Osteoblast (primary cell): ENCODE measurements around the gene PTPRK. TPM values are rescaled to one million over a fixed set of nuclear protein-coding genes. Genes with fewer than 3 reads are reported as not detected.
A peak's percentile ranks its signal among the peaks of the same experiment; 100 is the strongest.

Experiments
- DNase-seq: peaks from one replicate; pipeline ENCODE4 v3.0.0; 2011; ENCODE audit warnings: low spot score, mixed read lengths; ENCODE audit not compliant: insufficient read length; ENCODE audit errors: missing footprints
- H2AFZ ChIP-seq: 2 replicates; pipeline ENCODE4 v1.6.0; 2011; ENCODE audit warnings: mild to moderate bottlenecking, low read length
- H3K27ac ChIP-seq: 2 replicates; pipeline ENCODE4 v1.5.1; 2011; ENCODE audit warnings: mild to moderate bottlenecking, low read depth, low read length, moderate library complexity
- H3K27me3 ChIP-seq: 2 replicates; pipeline ENCODE4 v1.6.0; 2012; ENCODE audit warnings: mild to moderate bottlenecking, control low read depth, inconsistent platforms, low read length, moderate library complexity; ENCODE audit not compliant: insufficient read depth
- H3K36me3 ChIP-seq: 2 replicates; pipeline ENCODE4 v1.5.1; 2011; ENCODE audit warnings: mild to moderate bottlenecking, low read length, control low read depth, moderate library complexity; ENCODE audit not compliant: insufficient read depth
- H3K4me1 ChIP-seq: 2 replicates; pipeline ENCODE4 v1.5.1; 2011; ENCODE audit warnings: mild to moderate bottlenecking, low read length, control low read depth, moderate library complexity; ENCODE audit not compliant: insufficient read depth
- H3K4me2 ChIP-seq: 2 replicates; pipeline ENCODE4 v1.6.0; 2011; ENCODE audit warnings: mild to moderate bottlenecking, low read length; ENCODE audit not compliant: insufficient read depth
- H3K4me3 ChIP-seq: fragments of 200-600 bp; sonication (generic); 3 replicates; pipeline ENCODE4 v1.5.1; 2012; ENCODE audit warnings: mild to moderate bottlenecking, low read length, inconsistent platforms; ENCODE audit not compliant: insufficient read depth
- H3K79me2 ChIP-seq: 2 replicates; pipeline ENCODE4 v1.6.0; 2012; ENCODE audit warnings: mild to moderate bottlenecking, low read length, control low read depth, inconsistent platforms; ENCODE audit not compliant: insufficient read depth
- H3K9me3 ChIP-seq: 2 replicates; pipeline ENCODE4 v1.5.1; 2011; ENCODE audit warnings: low read depth, low read length, control low read depth
- H4K20me1 ChIP-seq: 2 replicates; pipeline ENCODE4 v1.6.0; 2012; ENCODE audit warnings: mild to moderate bottlenecking, low read length, control low read depth; ENCODE audit not compliant: insufficient read depth
- CTCF ChIP-seq: IDR thresholded peaks from 2 replicates; pipeline ENCODE4 v1.5.1; 2011; ENCODE audit warnings: mild to moderate bottlenecking, low read depth, low read length, moderate library complexity; ENCODE audit errors: extremely low read depth
- total RNA-seq: library from RNA; depleted of rRNA; stranded (reverse); fragments of >200 nt; gene quantifications from 2 replicates; pipeline ENCODE4 v1.2.3, GENCODE V29; 2012

Gene PTPRK
- total RNA-seq, 1 donor: 165 TPM

DNA sequence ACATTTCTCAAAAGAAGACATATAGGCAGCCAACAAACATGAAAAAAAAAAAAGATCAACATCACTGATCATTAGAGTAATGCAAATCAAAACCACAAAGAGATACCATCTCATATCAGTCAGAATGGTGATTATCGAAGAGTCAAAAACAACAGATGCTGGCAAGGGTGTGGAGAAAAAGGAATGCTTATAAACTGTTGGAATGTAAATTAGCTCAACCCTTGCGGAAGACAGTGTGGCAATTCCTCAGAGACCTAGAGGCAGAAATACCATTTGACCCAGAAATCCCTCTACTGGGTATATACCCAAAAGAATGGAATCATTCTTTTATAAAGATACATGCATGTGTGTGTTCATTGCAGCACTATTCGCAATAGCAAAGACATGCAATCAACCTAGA lies 315.8 kb downstream of the PTPRK start:
- H3K27me3 ChIP-seq: no peaks in the 10 kb centered on the region
- no peak overlapping the region for H3K27ac ChIP-seq
- no peaks in the 10 kb centered on the region for H3K36me3 ChIP-seq
- TF ChIP-seq CTCF: no peak
- H3K79me2 ChIP-seq: peaks cover 26% of the 10 kb centered on the region
- peaks cover 38% of the 10 kb centered on the region for H3K4me1 ChIP-seq
- no peak overlapping the region for H3K4me2 ChIP-seq
- H2AFZ ChIP-seq: no peak overlapping the region
- H4K20me1 ChIP-seq: no peaks in the 10 kb centered on the region
- no peak for DNase-seq
- H3K4me3 ChIP-seq: no peak overlapping the region
- no peaks in the 10 kb centered on the region for H3K9me3 ChIP-seq

DNA sequence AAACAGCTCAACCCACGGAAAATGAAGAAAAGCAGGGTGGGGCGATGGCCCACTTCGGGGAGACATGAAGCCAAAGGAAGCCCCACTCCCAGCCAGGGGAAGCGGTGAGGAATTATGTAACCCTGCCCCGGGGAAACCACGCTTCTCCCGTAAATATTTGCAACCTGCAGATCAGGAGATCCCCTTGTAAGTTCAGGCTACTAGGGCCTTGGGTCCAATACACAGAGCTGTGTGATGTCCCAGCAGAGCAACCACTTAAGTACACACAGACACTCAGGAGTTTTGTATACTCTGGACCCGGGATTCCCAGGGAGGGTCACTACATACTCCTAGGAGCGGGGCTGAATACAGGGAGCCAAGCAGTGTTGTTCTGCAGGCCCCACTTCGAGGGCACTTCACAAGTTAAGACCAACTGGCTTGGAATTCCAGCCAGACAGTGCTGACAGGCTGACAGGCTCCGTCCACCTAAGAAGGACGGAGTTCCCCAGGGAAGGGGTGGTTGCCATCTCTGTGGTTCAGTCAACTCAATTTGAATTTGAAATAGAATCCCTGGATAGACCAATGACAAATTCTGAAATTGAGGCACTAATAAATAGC lies 318.1 kb downstream of the PTPRK start:
- H3K4me2 ChIP-seq: no peak overlapping the region
- no peaks in the 10 kb centered on the region for H3K36me3 ChIP-seq
- H3K9me3 ChIP-seq: no peaks in the 10 kb centered on the region
- no peak overlapping the region for H3K4me3 ChIP-seq
- H3K4me1 ChIP-seq: peaks cover 15% of the 10 kb centered on the region
- H3K27me3 ChIP-seq: no peaks in the 10 kb centered on the region
- peaks cover 26% of the 10 kb centered on the region for H3K79me2 ChIP-seq
- H4K20me1 ChIP-seq: no peaks in the 10 kb centered on the region
- DNase-seq: peak; percentile 9
- H2AFZ ChIP-seq: no peak overlapping the region
- no peak for TF ChIP-seq CTCF
- no peak overlapping the region for H3K27ac ChIP-seq

DNA sequence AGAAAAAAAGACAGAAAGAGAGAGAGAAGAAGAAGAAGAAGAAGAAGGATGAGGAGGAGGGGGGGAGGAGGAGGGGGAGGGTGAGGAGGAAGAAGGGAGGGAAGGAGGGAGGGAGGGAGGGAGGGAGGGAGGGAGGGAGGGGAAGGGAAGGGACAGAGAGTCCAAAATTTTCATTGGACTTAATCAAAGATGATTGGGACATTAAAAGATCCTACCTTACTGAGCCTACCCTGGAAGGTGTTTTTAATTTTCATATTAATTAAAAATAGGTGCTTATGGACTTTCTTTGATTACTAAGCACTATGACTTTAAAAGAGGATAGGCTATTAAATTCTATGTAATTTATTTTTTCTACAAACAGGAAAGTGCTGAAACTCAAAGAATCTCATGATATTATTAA lies 319.6 kb downstream of the PTPRK start:
- no peak for DNase-seq
- Histone ChIP-seq H3K4me1 (peaks cover 8% of the 10 kb centered on the region), H3K9me3 (no peaks in the 10 kb centered on the region), H3K36me3 (no peaks in the 10 kb centered on the region), H3K27me3 (no peaks in the 10 kb centered on the region), H3K4me3 (no peak overlapping the region), H3K27ac (no peak overlapping the region), H3K4me2 (no peak overlapping the region), H2AFZ (no peak overlapping the region), H4K20me1 (no peaks in the 10 kb centered on the region), H3K79me2 (peaks cover 19% of the 10 kb centered on the region)
- TF ChIP-seq CTCF: no peak

DNA sequence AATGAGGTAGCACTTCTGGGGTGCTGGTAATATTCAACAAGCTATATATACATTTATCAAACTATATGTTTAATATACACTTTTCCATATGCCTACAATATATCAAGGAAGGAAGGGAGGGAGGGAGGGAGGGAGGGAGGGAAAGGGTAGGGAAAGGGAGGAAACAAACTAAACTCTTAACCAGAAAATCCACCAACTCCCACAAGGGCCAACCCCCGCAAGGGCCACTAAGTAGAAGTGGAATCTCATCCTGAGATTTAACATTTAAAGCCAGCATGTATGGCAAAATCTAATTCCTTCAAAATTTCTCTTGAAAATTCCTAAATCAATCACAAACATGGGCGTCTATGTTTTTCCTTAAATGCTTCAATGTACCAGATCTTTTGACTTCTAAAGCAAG lies 320.9 kb downstream of the PTPRK start:
- H3K4me1 ChIP-seq: no peaks in the 10 kb centered on the region
- no peak overlapping the region for H2AFZ ChIP-seq
- H3K27me3 ChIP-seq: no peaks in the 10 kb centered on the region
- H3K9me3 ChIP-seq: no peaks in the 10 kb centered on the region
- no peak overlapping the region for H3K4me2 ChIP-seq
- H3K79me2 ChIP-seq: peaks cover 19% of the 10 kb centered on the region
- no peak overlapping the region for H3K4me3 ChIP-seq
- H4K20me1 ChIP-seq: no peaks in the 10 kb centered on the region
- DNase-seq: no peak
- no peak for TF ChIP-seq CTCF
- H3K27ac ChIP-seq: no peak overlapping the region
- no peaks in the 10 kb centered on the region for H3K36me3 ChIP-seq
